ENCODE data around the gene LINGO4. TPM values are rescaled to one million over a fixed set of nuclear protein-coding genes. Genes with fewer than 3 reads are reported as not detected.
"Not testable (repeated sequence)": the region's sequence is repeated elsewhere in the genome, so short reads cannot be mapped to it uniquely, and the experiment has no call there.

LINGO4 gene
- total RNA-seq, 2 donors from 2014 or later: not detected

DNA sequence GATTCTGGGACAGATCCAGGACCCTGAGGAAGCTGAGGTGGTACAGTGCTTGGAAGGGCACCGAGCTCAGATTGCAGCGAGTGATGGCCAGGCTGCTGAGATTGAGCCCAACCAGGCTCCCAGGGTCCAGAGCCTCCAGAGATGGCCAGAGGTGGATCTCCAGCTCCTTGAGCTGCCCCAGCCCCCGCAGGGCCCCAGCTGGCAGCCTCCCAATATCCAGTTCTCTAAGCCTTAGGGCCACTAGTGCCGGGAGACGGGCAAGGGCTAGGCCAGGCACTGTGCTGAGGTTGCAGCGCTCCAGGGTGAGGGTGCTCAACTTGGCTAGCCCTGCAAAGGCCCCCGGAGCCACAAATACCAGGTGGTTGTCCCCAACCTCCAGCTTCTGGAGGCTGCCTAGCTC lies 3.4 kb downstream of the LINGO4 start:
- Mint-ChIP-seq H3K4me3 (no peak overlapping the region), H3K27ac (no peak overlapping the region), H3K27me3 (no peaks in the 10 kb centered on the region), H3K9me3 (no peaks in the 10 kb centered on the region), H3K4me1 (ENCODE audit: low read depth in 2 of 2) (peaks cover 7 to 11% of the 10 kb centered on the region in 2 donors), H3K36me3 (no peaks in the 10 kb centered on the region)
- ATAC-seq: no peak
- no peak for DNase-seq (ENCODE audit: low spot score)

DNA sequence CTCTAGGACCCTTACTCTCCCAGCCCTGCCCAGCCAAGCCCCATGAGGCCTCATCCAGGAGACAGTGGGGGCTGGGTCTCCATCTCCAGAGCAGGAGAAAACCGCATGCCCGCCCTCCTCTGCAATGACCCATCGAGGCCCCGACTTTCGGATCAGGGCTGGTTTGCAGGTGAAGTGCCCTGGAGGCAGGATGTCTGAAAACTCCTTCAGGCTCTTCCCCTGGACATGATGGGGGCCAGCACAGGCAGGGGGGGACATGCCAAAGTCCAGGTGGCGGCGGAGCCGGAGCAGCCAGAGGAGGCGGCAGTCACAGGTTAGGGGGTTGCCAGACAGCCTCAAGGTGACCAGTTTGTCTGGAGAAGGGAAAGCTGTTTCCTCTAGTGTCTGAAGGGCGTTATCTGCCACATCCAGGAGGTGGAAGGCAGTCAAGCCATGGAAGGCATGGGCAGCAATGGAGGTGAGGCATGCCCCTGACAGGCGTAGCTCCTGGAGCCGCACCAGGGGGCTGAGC lies 3.9 kb downstream of the LINGO4 start:
- no peaks in the 10 kb centered on the region for H3K27me3 Mint-ChIP-seq
- H3K4me3 Mint-ChIP-seq: no peak overlapping the region
- no peaks in the 10 kb centered on the region for H3K36me3 Mint-ChIP-seq
- ATAC-seq (no peak), DNase-seq (ENCODE audit: low spot score) (no peak)
- no peaks in the 10 kb centered on the region for H3K9me3 Mint-ChIP-seq
- peaks cover 7 to 11% of the 10 kb centered on the region in 2 donors for H3K4me1 Mint-ChIP-seq (ENCODE audit: low read depth in 2 of 2)
- no peak overlapping the region for H3K27ac Mint-ChIP-seq

DNA sequence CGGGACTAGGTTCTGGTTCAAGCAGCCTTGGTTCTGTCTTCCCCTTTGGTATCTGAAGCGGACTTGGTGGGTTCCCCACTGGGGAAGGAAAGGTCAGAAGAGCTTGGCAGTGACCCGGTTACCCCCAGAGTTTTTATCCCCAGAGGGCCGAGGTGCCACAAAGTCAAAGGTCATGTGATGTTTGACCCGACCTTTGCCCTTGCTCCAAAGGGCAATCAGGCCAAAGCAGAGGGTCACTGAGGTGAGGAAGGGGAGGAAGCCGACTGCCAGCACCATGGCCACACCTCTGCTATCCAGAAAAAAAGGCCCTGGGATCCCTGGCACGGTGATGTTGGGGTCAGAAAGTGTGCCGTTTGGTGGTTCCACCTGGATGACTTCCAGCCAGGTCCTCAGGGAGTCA lies 4.4 kb downstream of the LINGO4 start:
- Mint-ChIP-seq H3K4me1 (ENCODE audit: low read depth in 2 of 2) (peaks cover 7 to 11% of the 10 kb centered on the region in 2 donors), H3K27me3 (no peaks in the 10 kb centered on the region)

DNA sequence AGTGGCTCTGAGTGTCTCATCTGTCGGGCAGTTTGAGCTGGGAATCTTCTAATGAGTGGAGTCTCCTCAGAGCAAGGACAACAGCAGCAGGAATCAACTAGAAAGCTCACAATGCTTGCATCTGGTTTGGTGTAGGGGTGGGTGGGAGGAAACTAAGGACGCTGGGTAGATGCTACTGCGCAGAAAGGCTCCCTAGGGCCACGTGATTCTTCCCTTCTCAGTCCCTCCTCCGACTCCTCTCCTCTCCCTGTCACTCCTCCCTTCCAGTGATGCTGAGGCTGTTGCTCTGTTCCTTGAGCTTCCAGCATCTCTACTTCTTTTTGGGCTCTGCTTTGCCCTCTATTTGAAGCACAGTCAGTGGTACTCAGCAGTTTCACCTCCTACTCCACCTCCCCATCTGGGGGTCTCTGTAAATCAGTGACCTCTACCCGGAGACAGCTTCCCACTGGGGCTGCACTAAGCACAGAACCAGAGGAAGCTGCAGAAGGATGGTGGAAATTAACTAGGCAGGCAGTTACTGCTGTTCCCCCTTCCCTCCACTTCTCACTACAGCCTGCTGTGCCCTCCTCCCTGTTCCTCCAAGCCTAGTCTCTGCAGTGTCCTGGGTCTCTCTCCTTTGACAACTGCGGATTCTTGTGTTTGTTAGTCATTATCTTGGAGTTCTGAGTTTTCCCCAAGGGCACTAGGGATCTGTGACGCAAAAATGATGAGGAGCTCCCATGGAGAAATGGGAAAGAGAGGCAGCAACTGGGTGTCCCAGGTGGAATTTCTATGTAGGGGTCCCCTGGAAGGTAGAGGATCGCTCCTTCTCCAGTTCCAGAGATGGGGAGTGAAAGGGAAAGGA lies 5.8 kb downstream of the LINGO4 start:
- H3K4me3 Mint-ChIP-seq: no peak overlapping the region
- H3K36me3 Mint-ChIP-seq: no peaks in the 10 kb centered on the region

More for the DNA sequence above, 4.4 kb downstream of the LINGO4 start:
- ATAC-seq: no peak
- Mint-ChIP-seq H3K36me3 (no peaks in the 10 kb centered on the region), H3K9me3 (no peaks in the 10 kb centered on the region), H3K4me3 (no peak overlapping the region), H3K27ac (no peak overlapping the region)
- DNase-seq (ENCODE audit: low spot score): no peak

DNA sequence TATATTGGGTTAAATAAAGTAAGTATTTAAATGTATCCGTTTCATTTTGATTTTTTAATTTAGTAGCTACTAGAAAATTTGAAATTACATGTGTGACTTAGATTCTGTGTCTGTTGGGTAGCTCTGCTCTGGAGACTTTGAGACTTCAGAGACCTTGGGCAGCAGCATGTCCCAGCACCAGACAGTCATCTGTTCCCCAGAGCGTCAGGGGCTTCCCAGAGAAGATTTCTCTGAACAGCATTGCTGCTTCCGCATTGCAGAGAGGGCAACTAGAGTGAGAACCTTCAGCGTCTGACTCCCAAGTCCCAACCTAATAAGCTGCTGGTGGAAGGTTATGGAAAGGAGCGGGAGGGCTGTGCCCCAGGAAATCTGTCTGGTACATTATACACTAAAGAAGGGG lies 6.6 kb downstream of the LINGO4 start:
- peaks cover 7 to 11% of the 10 kb centered on the region in 2 donors for H3K4me1 Mint-ChIP-seq (ENCODE audit: low read depth in 2 of 2)
- ATAC-seq (no peak), DNase-seq (ENCODE audit: low spot score) (no peak)
- H3K27me3 Mint-ChIP-seq: no peaks in the 10 kb centered on the region
- H3K9me3 Mint-ChIP-seq: no peaks in the 10 kb centered on the region
- no peak overlapping the region for H3K4me3 Mint-ChIP-seq
- H3K27ac Mint-ChIP-seq: no peak overlapping the region
- no peaks in the 10 kb centered on the region for H3K36me3 Mint-ChIP-seq

More for the DNA sequence above, 5.8 kb downstream of the LINGO4 start:
- ATAC-seq (no peak), DNase-seq (ENCODE audit: low spot score) (no peak)
- Mint-ChIP-seq H3K27ac (no peak overlapping the region), H3K4me1 (ENCODE audit: low read depth in 2 of 2) (peaks cover 7 to 11% of the 10 kb centered on the region in 2 donors), H3K9me3 (no peaks in the 10 kb centered on the region), H3K27me3 (no peaks in the 10 kb centered on the region)

DNA sequence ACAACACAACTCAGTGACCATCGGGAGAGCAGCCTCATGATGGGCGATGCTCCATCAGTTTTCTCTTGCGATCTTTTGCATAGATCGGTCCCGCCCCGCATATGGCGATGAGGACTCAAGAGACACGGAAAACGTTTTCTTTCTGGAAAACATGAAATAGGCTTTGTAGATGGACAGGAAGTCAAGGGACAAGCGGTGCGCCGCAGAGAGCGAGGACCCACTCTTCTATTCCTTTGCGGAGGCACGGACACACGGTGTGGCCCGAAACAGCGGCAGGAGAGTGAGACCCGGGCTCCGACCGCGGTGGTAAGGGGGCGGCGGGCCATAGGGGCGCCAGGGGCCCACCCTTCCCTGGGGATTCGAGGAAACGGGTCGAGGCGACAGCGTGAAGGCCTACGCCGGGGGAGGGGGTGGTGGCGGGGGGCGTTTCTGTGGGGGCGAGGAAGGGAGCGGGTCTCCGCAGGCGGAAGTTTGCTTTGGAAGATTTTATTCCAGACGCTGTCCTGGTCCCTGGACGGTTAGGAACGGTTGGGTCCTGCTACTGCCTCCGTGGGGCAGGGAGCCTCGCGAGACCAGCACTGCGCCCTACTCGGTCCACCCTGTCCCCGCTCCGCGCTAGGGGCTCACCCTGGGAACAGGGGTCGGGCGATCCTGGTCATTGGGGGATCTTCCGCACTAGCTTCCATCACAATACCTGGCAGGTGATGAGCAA lies 14.1 kb downstream of the LINGO4 start:
- Mint-ChIP-seq H3K27ac (peak overlapping the region; percentile 73 to 92), H3K4me3 (peak overlapping the region; percentile 91), H3K4me1 (ENCODE audit: low read depth in 2 of 2) (peaks cover 17 to 20% of the 10 kb centered on the region in 2 donors), H3K27me3 (no peaks in the 10 kb centered on the region), H3K36me3 (no peaks in the 10 kb centered on the region), H3K9me3 (no peaks in the 10 kb centered on the region)
- ATAC-seq (no peak), DNase-seq (ENCODE audit: low spot score) (no peak)

DNA sequence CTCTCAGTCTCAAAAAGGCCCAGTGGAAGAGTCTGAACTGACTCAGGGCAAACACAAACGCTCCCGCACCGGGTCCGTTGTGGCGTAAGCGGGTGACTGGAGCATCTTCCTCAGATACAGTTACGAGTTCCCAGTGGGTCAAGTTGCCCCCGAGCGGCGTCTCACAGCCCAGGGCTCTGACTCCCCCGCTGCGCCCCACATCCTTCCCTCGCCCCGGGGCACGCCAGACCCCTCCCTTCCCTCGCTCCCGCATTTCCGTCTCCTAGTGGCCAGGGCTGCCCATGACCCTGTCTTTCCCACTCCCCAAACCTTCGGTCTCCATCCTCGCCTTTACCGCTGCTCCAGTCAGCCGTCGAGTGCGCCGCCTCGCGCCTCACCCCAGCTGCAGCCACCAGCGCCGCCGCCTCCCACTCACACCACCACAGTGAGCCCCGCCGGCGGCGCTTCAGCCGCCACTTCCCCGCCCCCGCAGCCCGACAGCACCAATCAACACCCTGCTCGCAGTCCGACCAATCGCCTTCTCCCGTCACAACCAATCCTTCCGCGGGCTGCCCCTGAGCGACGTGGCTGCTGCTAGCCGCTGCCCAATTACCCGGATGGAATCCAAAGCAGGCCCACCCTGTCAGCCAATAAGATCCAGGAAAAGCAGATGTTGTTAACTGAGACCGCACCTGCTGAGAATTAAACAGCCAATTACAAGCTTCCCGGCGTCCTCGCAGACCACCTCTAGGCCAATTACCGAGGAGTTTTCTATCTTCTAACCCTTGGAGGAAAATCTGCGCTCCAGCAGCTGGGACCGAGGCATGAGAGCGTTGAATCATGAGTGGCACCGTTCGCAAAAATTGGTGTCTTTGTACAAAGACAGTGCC lies 14.9 kb downstream of the LINGO4 start, which contains the start of gene TDRKH:
TSS of gene TDRKH (minus strand) at position 430 of the 869 bp plus-strand sequence. CDS start 7,478 bp downstream, outside the sequence.
- Mint-ChIP-seq H3K4me3 (peak within 1 kb of the TSS; percentile 91), H3K27me3 (no peaks in the 10 kb centered on the region), H3K4me1 (ENCODE audit: low read depth in 2 of 2) (peaks cover 17 to 20% of the 10 kb centered on the region in 2 donors), H3K36me3 (no peaks in the 10 kb centered on the region), H3K9me3 (no peaks in the 10 kb centered on the region), H3K27ac (peak within 1 kb of the TSS; percentile 73 to 92)
- peak; percentile 98 to 99 for ATAC-seq
- DNase-seq (ENCODE audit: low spot score): peak; percentile 99

DNA sequence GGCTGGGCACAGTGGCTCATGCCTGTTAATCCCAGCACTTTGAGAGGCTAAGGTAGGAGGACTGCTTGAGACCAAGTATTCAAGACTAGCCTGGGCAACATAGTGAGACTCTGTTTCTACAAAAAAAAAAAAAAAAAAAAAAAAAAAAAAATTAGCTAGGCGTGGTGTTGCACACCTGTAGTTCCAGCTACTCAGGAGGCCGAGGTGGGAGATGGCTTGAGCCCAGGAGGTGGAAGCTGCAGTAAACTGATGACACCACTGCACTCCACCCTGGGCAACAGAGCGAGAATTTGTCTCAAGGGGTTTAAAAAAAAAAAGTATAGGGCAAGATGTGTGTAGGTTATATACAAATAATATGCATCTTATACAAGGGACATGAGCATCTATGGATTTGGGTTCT lies 17.5 kb downstream of the LINGO4 start:
- no peaks in the 10 kb centered on the region for H3K36me3 Mint-ChIP-seq
- no peak for DNase-seq (ENCODE audit: low spot score)
- H3K27ac Mint-ChIP-seq: no peak overlapping the region
- H3K4me1 Mint-ChIP-seq (ENCODE audit: low read depth in 2 of 2): peaks cover 17 to 20% of the 10 kb centered on the region in 2 donors
- ATAC-seq: no peak
- H3K9me3 Mint-ChIP-seq: no peaks in the 10 kb centered on the region
- no peak overlapping the region for H3K4me3 Mint-ChIP-seq
- no peaks in the 10 kb centered on the region for H3K27me3 Mint-ChIP-seq

DNA sequence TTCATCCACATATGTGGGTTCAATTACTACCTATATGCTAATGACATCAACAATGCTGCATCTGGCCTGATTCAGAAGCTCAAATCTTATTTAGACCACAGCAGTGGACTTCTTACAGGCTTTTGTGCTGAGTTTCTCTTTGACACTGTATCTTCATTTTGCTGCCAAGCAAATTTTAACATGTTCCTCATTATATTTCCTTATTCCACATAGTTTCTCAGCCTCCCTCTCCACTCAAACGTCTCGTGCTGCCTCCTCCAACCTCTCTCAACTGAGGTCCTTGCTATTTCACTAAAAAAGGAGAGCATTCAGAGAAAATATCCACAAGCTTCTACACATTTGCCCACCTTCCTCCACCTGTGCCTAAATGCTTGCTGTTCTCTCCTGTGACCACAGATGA lies 21.4 kb downstream of the LINGO4 start:
- DNase-seq (ENCODE audit: low spot score) (no peak), ATAC-seq (no peak)
- no peak overlapping the region for H3K27ac Mint-ChIP-seq
- H3K4me1 Mint-ChIP-seq (ENCODE audit: low read depth in 2 of 2): no peaks in the 10 kb centered on the region
- H3K36me3 Mint-ChIP-seq: peaks cover 5% of the 10 kb centered on the region
- no peaks in the 10 kb centered on the region for H3K27me3 Mint-ChIP-seq
- no peak overlapping the region for H3K4me3 Mint-ChIP-seq
- no peaks in the 10 kb centered on the region for H3K9me3 Mint-ChIP-seq

DNA sequence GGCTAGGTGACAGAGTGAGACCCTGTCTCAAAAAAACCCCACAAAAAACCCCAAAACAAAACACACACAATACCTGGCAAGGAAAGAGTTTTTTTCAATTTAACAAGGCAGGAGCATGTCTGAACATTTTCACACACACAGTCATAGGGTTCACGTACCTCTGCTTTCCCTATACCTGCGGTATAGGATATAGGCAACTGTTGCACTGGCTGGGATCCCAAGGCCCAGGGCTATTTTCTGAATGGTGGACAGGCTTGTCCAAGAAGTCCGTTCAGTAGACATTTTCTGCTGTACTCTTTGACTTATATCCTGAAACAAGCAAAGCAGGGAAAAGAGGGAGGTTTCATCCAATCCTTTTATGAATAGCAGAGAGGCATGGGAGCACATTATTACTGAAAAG lies 22.5 kb downstream of the LINGO4 start:
- ATAC-seq (no peak), DNase-seq (ENCODE audit: low spot score) (no peak)
- H3K4me1 Mint-ChIP-seq (ENCODE audit: low read depth in 2 of 2): no peaks in the 10 kb centered on the region
- H3K9me3 Mint-ChIP-seq: no peaks in the 10 kb centered on the region
- no peaks in the 10 kb centered on the region for H3K27me3 Mint-ChIP-seq
- H3K36me3 Mint-ChIP-seq: peaks cover 10% of the 10 kb centered on the region
- no peak overlapping the region for H3K4me3 Mint-ChIP-seq
- no peak overlapping the region for H3K27ac Mint-ChIP-seq

DNA sequence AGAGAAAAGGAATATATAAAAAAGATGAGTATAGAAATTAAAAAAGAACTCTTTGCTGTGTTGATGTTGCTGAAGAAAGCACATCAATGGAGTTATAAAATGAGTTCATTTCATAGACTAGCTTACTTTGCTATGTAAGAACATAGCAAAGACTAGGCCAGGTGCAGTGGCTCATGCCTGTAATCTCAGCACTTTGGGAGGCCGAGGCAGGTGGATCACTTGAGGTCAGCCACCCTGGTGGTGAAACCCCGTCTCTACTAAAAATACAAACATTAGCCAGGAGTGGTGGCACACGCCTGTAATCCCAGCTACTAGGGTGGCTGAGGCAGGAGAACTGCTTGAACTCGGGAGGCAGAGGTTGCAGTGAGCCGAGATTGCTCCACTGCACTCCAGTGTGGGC lies 23.2 kb downstream of the LINGO4 start:
- H3K27me3 Mint-ChIP-seq; H3K4me1 Mint-ChIP-seq (ENCODE audit: low read depth in 2 of 2); H3K36me3 Mint-ChIP-seq; H3K27ac Mint-ChIP-seq; DNase-seq (ENCODE audit: low spot score); ATAC-seq; H3K9me3 Mint-ChIP-seq; H3K4me3 Mint-ChIP-seq: not testable (repeated sequence)

DNA sequence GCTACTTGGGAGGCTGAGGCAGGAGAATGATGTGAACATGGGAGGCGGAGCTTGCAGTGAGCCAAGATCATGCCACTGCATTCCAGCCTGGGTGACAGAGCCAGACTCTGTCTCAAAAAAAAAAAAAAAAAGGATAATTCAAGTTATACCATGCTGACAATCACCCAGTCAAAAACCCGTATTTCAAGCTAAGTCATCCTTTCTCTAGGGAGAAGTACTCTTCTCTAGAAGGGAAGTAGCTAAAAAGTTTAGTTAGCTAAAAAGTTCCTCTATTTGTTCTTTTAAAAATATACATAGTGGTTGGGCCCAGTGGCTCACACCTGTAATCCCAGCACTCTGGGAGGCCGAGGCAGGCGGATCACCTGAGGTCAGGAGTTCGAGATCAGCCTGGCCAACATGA lies 24.5 kb downstream of the LINGO4 start:
- not testable (repeated sequence) for H3K4me1 Mint-ChIP-seq (ENCODE audit: low read depth in 2 of 2); H3K36me3 Mint-ChIP-seq; H3K9me3 Mint-ChIP-seq; H3K4me3 Mint-ChIP-seq; H3K27me3 Mint-ChIP-seq; ATAC-seq; DNase-seq (ENCODE audit: low spot score); H3K27ac Mint-ChIP-seq

DNA sequence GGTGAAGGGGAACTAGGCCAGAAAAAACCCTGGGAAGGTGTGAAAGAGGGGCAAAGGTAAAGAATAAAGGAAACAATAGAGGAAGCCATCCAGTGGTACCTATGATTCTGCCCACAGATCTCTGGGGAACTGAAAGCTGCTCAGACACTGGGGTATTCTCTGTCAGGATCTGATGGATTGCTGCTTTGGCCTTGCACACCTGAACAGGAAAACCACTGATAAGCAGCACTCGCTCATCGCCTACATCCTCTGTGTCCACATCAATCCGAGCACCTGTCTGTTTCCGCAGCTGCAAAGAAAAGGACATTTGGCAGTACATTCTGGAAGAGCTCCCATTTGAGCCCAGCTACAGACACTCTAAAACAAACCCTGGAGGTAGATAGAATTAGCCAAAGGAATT lies 25.4 kb downstream of the LINGO4 start:
- no peak for ATAC-seq
- Mint-ChIP-seq H3K27me3 (no peaks in the 10 kb centered on the region), H3K36me3 (peaks cover 10% of the 10 kb centered on the region), H3K4me3 (no peak overlapping the region), H3K9me3 (no peaks in the 10 kb centered on the region), H3K4me1 (ENCODE audit: low read depth in 2 of 2) (no peaks in the 10 kb centered on the region), H3K27ac (no peak overlapping the region)
- no peak for DNase-seq (ENCODE audit: low spot score)

Measured in natural killer cell treated with Interleukin-12 subunit alpha and Interleukin-12 subunit beta and Interleukin-15 and Interleukin-18, amount 100 ng/mL, for 72 hours (primary cell).